22Rv1 (cell line): ENCODE data around the gene GHRL.

Experiments
- H3K27ac ChIP-seq: fragments of 450-650 bp; 2 replicates; pipeline ENCODE4 v1.5.1; 2017
- ZFX ChIP-seq: fragments of 450-650 bp; IDR thresholded peaks from 2 replicates; pipeline ENCODE4 v1.6.1; 2017; ENCODE audit warnings: antibody characterized with exemption, borderline replicate concordance
- TF ChIP-seq, protein P1 (sequence below): fragments of 450-650 bp; IDR thresholded peaks from 2 replicates; pipeline ENCODE4 v1.5.1; 2017; ENCODE audit warnings: mild to moderate bottlenecking

The GHRL gene

GRCh38 chr3:10315771-10316344 lies 23.1 kb upstream of the GHRL start:
- TF ChIP-seq ZFX = no peak
- TF ChIP-seq, protein P1, sequence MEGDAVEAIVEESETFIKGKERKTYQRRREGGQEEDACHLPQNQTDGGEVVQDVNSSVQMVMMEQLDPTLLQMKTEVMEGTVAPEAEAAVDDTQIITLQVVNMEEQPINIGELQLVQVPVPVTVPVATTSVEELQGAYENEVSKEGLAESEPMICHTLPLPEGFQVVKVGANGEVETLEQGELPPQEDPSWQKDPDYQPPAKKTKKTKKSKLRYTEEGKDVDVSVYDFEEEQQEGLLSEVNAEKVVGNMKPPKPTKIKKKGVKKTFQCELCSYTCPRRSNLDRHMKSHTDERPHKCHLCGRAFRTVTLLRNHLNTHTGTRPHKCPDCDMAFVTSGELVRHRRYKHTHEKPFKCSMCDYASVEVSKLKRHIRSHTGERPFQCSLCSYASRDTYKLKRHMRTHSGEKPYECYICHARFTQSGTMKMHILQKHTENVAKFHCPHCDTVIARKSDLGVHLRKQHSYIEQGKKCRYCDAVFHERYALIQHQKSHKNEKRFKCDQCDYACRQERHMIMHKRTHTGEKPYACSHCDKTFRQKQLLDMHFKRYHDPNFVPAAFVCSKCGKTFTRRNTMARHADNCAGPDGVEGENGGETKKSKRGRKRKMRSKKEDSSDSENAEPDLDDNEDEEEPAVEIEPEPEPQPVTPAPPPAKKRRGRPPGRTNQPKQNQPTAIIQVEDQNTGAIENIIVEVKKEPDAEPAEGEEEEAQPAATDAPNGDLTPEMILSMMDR = no peak
- H3K27ac ChIP-seq = no peak overlapping the region

GRCh38 chr3:10315101-10315500 lies 22.4 kb upstream of the GHRL start:
- TF ChIP-seq, protein P1 = no peak
- no peak for TF ChIP-seq ZFX
- no peak overlapping the region for H3K27ac ChIP-seq

DNA sequence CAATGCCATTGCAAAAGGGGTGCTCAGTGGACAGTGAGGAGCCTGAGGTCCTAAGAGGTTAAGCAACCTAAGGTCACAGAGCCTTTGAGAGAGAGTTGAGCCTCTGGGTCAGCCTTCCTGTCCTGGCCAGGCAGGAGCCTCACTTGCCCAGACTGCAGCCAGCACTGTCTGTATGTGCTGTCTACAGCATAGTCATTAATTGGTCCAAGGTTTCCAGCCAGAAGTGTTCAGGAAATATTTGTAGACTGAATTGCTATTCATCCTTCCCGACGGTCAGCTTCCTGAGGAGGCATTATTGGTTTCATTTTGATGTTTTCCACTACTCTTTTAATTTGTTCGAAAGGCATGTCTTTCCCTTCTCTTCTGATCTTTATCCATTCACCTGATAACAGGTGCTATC lies 20.1 kb upstream of the GHRL start:
- H3K27ac ChIP-seq = no peak overlapping the region
- TF ChIP-seq, protein P1 = no peak
- no peak for TF ChIP-seq ZFX

- TF ChIP-seq, protein P1 = no peak
- TF ChIP-seq ZFX = no peak
- H3K27ac ChIP-seq = no peak overlapping the region
Observed at GRCh38 chr3:10312391-10312790, 19.6 kb upstream of the GHRL start.

DNA sequence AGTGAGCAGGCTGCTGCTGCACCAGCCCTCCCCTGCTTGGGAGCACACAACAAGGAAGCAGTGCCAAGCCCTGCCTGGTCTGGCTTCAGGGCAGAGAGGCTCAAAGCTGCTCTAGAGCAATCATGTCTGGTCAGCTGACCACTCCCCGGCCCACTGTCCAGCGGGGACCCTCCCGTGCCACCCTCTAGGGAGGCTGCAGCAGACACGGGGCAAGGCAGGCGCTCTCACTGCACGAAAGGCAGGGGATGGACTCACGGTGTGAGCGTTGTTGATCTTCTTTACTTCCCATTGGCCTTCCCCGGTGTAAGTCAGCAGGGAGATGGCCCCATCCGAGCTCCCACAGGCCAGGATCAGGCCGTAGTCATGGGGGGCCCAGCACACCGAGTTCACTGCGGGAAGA lies 19.0 kb upstream of the GHRL start:
- no peak overlapping the region for H3K27ac ChIP-seq
- TF ChIP-seq ZFX = no peak
- TF ChIP-seq, protein P1 = no peak

GRCh38 chr3:10310578-10310977 lies 17.8 kb upstream of the GHRL start:
- 0 out of 2 replicates have a peak overlapping the region, but pooled peaks have one; percentile 40 for H3K27ac ChIP-seq

DNA sequence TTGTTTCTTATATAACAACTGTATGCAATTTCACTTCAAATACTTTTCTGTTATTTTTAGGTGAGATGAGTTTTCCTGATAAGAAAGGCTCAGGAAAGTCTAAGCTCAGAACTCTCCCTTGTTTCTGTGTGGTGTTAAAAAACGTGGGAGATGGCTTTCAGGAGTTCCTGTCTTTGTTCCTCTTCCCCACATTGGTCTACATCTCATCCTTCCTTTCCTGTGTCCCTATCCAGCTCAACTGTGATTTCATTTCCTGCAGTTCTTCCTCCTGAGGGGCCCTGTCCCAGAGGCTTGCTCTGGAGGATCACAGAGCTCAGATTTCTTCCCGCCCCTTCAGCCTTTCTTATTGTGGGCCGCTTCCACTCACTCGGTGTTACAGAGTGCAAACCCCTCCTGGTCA lies 17.0 kb upstream of the GHRL start:
- no peak overlapping the region for H3K27ac ChIP-seq
- TF ChIP-seq, protein P1 = no peak
- TF ChIP-seq ZFX = no peak

More at GRCh38 chr3:10310578-10310977, 17.8 kb upstream of the GHRL start:
- TF ChIP-seq, protein P1 = no peak
- TF ChIP-seq ZFX = no peak
